Ureter (tissue), 1 donor: ENCODE results near the gene RAB27B. TPM values are rescaled to one million over a fixed set of nuclear protein-coding genes. Genes with fewer than 3 reads are reported as not detected.

Experiments
- DNase-seq: peaks from one replicate; pipeline ENCODE4 v3.0.0-alpha.2; 2020; ENCODE audit warnings: low spot score
- total RNA-seq: library from RNA; stranded (reverse); gene quantifications from one replicate; pipeline ENCODE4 v1.2.4, GENCODE V29; 2023
- donor health status: DM: yes; HTN: yes; CAD: no.

RAB27B gene
- total RNA-seq, 1 donor from 2014 or later = 42.1 TPM

DNA sequence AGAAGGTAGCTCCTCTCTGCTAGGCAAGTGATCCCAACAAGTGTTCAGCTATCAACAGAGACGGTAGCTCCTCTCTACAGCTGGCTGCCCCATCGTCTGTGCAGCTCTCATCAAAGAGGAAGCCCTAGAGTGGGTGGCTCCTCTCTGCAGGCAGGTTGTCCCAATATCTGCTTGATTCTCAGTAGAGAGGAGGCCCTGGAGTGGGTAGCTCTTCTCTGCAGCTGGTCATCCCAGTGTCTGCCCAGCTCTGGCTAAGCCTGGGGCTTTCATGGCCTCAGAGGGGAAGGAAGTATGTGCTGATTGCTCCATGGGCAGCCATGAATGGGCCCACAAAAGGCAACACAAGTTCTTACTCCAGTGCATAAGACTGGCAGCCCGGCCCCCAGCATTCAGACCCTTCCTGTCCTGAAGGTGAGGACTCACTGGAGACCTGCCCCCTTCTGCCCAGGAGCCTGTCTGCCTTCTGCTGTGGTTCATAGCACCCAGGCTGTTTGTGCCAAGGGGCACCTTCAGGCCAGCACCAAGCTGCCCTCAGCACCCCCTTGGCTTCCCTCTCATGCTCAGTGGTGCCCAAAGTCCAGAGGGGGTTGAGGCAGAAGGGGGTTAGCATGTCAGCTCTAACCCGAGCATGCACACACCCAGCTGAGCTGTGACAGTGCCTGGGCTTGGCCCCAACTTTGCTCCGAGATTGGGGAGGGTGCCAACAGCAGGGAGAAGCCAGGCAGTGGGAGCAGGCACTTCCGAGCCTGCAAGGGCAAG, 82.1 kb downstream of the RAB27B start:
- DNase-seq = no peak

DNA sequence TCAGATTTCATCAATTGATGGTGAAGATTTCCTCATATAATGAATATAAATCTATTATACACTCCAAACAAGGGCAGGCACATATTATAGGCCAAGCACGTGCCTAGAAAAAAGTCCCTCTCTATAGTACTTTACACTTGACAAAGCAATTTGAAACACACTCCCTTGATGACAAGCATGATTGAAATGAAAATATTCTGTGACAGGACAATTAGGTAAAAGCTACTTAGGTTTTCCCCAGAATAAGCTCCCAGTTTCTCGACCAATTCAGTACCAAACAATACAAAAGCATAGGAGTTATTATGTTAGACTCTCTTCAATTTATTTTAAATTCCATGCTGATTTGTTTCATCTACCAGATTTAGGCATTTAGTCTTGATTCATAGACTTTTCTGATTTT, 83.3 kb downstream of the RAB27B start:
- no peak for DNase-seq

DNA sequence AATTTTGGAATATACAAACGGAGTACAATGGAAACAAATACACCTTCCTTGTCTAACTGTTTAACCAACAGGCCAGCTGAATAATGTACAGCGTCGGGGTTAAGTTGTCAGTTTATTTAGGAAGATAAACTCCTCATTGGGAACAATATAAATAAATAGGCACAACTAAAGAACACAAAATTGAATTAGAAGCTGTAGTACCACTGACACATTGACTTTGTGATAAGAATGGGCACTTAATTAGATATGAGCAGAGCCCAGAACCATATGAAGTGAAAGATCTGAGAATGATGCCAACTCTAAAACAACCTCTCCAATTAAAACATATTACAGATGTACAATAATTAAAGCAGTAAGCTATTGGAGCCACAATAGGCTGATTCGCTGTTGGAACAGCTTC, 86.5 kb downstream of the RAB27B start:
- DNase-seq = no peak

DNA sequence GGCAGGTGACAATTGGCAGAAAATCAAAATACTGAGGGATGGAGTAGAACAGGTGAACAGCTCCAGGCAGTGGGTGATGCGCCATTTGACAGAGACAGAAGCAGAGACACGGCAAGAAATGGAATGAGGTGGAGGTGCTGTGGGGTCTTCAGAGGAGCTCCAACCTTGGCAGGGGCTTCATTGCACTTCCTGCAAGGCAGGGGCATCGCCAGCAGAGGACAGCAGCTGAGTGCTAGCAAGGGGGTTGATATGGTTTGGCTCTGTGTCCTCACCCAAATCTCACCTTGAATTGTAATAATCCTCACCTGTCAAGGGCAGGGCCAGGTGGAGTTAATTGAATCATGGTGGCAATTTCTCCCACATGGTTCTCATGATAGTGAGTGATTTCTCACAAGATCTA, 88.2 kb downstream of the RAB27B start:
- DNase-seq = no peak

DNA sequence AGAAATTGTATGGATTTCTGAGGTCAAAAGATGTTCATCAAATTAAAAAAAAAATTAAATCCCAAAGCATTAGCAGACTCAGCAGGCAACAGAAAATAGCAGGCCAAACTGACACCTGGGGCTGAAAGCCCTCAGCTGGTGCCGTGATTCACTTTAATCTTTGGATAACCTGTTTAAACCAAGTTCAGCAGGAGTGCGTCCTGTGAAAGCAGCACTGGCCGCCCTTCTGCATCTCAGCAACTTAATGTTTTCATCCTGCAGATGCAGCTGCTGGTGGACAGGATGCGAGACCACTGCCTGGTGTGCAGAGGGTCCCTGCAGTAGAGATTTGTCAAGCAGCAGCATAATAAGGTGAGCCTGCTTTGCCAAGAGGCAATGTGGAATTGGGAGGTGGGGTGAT, 89.8 kb downstream of the RAB27B start:
- no peak for DNase-seq

DNA sequence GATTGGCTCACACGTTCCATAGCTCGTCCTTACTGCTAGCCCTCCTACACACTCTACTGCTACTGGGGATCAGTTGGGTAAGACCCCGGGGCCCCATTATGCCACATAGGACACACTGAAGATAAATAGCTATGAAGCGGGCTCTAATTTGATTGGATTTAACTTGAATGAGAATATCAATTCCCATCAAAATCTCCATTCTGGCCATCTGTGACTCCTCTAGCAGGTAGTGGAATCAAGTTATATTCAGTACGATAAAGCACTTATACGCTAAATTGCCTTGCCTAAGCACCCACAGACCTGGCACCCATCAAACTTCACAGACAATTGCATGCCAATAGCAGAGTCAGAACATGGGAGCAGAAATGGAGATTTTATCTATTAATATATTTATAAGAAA, 91.1 kb downstream of the RAB27B start:
- no peak for DNase-seq

DNA sequence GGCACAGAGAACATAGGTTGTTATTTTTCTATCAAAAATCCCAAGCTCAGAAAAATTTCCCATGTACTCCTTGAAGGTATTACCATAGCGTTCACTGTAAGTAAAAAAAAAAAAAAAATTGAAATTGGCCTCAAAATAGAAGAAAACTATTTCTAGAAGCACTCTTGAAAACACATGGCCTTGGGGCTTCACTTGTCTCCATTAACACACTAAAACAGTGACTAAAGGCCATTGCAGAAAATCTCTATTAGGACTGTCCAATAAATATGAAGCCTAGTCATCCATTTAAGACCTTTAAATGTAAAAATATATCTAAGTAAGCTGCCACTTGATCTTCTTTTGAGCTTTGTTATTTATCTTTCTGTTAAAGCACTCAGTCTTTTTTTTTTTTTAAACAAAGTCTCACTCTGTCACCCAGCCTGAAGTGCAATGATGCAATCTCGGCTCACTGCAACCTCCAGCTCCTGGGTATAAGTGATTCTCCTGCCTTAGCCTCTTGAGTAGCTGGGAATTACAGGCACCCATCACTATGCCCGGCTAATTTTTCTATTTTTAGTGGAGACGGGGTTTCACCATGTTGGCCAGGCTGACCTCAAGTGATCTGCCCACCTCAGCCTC, 95.2 kb downstream of the RAB27B start:
- no peak for DNase-seq

DNA sequence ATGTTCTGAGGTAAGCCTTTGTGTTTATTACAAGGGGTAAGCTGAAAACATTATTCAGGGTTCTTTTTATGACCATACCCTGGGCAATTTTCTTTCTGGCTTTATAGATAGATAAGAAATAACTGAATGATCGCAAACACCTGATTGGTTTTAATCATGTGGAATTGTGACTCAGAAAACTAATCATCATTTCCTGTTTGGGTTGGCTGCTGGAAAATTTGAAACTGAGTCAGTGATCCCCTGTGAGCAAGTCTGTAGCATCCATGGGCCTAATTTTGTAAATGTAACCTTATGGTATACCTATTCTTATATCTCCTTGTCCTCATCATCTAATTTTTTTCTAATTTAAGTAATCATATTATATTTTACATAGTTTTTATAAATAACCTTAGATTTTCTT, 96.7 kb downstream of the RAB27B start:
- DNase-seq = no peak

DNA sequence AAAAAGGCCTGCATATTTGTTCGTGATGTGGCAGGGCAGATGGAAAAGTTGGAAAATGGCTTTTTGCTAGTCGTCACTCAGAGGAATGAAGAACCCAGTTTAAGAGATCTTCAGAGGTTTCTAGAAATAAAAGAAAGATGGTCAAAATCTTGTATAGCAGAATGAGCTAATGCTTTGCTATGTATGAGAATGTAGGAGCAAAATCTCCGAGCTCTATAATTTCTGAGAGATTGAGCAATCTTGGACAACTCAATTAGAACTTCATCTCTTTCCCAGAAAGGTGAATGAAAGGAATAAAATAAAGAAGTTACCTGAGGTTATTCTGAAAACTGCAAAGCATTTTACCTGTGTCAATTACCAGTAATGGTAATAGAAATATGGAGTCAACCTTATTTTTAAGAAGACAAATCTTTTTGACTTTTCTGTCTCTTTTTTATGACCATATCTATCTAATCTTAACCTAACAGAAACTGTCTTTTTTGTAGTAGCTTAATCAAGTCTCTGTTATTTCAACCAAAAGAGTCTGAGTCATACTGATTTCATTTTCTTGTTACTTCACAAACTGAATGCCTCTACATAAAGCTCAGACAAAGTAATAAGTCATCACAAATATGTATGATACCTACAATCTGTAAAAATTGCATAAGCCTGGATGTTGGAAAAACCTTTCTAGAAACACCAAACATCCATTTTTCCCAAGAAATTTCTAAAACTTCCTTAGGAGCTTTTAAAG, 98.5 kb downstream of the RAB27B start:
- DNase-seq = no peak

DNA sequence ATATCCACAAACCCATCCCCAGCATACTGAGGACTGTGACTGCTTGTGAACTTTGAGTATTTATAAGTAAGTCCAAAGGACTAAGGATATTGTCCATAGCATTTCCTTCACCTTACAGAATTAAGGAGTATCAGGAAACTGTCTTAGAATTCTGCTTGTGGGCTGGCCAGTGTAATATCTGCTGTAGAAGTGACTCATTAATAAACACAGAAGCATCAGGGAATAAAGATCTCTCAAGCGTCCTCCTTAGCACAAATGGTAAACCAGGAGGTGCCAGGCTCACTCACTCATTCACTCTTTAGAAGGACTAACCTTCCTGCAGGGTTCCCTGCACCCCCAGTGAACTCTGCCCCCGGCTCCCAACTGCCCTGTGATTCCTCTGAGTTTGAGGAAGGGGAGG, 100.0 kb downstream of the RAB27B start:
- DNase-seq = no peak

DNA sequence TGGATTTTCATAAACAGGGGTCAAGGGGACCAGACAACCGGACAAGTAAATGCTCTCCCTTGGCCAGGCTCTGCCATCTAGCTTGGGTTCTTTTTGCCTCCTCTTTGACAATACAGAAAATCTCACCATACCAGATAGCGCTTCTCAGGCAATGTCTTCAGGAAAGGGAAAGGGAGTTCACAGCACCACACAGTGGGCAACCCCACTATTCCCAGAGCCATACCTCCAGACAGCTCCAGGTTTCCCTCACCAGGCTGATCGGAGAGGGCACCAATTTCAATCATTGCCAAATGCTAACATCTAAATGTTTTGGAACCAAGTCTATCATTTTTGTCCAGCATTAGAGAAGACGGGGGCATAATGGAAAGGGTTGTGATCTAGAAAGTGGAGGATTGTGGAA, 102.9 kb downstream of the RAB27B start:
- DNase-seq = no peak

DNA sequence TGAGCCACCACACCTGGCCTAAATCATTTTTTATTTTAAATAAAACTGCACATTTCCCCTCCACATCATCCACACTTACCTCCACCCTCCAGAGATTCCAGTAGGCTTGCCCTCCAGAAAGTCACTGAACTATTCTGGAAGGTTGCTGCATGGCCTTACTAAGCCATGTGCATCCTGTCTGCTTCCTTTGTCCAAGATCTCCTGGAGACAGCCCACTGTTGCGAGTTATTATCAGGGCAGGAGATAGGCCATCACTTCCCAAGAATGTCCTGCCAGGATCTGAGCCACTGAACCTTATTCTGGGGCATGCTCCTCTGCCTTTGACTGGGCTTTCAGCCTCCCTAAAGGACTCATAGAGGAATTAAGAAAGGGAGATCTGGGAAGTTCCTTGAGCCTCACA, 104.2 kb downstream of the RAB27B start:
- DNase-seq = no peak

DNA sequence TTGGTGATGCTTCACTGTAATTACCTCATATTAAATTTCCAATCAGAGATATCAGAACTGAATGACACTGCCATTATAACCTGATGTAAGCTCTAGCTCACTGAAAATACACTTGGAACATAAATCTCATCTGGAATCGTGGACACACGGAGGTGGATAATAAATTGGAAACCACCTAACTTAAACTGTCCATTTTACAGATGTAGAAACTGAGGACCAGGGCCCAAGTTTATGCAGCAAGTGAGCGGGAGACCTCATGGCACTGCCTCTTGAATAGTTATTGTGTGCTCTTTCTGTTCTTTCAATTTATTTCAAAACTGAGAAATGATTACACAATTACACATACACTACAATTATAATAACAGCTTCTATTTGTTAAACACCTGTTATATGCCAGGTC, 110.2 kb downstream of the RAB27B start:
- DNase-seq = no peak

DNA sequence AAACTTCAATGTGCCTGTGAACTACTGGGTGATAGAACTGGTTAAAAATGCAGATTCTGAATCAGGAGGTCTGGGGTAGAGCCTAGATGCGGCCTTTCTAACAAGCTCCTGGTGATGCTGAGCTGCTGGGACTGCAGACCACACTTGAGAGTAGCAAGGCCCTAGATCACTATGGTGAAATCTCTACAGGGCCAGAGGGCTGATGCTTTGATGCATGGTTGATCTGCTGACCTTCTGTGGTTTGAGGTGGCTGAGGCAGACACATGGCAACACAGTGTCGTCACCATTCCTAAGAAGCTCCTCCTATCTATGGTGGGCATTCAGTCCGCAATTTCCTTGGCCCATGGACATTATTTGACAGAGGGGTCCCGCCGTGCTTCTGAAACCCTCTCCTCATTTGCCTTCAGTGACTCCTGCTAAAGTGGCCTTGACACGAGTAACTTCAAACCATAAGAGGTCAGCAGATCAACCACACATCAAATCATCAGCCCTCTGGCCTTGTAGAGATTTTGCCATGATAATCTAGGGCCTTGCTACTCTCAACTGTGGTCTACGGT, 111.2 kb downstream of the RAB27B start:
- DNase-seq = no peak

DNA sequence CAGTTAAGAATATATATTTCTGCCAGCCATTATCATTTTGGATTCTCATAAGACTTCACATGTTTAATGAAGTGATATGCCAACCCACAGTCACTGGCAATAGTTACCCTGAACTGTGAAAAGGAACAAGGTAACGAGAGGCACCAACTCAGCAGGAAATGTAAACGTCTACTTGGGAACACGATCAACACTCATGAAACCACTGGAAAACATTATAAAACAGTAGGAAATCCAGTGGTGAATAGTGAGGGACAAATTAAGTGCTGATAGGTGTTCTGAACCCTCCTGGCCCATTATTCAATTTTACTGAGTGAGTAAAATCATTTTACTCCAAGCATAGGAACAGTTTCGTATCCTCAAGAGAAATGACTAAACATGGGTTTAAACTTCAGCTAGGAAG, 113.9 kb downstream of the RAB27B start:
- DNase-seq = no peak

DNA sequence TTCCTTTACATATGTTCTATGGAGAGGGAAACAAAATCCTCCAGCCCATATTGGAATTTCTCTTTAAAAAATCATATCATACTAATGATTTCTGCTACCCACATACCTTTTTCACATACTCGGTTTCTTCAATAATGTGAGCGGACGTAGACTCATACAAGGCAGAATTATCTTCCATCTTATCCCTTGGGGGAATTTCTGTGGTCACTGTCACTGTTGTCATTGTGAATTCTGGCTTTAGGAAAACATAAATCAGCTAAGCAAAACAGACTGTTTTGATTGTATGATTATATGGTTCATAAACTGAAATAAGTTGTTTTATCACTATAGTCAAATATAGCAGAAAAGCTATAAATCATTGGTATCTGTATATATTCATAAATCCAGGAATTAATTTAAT, 114.3 kb downstream of the RAB27B start:
- no peak for DNase-seq

Other genes with a start within 250 kb of the RAB27B start
- not detected for gene DYNAP, start 237.2 kb upstream of the RAB27B start, total RNA-seq
- 16.5 TPM for gene CCDC68, start 131.0 kb downstream of the RAB27B start, total RNA-seq